GM21515 (cell line): ENCODE data around the gene RPSA.
"Not testable (repeated sequence)": the region's sequence is repeated elsewhere in the genome, so short reads cannot be mapped to it uniquely, and the experiment has no call there.

Source experiments
- ATAC-seq: cut with Tn5 transposase; IDR thresholded peaks from one replicate; pipeline ENCODE4 v1.9.1; 2021; ENCODE audit not compliant: unreplicated experiment

The RPSA gene

GRCh38 chr3:39453872-39454271, 47.4 kb downstream of the RPSA start:
- ATAC-seq, result not testable (repeated sequence)

DNA sequence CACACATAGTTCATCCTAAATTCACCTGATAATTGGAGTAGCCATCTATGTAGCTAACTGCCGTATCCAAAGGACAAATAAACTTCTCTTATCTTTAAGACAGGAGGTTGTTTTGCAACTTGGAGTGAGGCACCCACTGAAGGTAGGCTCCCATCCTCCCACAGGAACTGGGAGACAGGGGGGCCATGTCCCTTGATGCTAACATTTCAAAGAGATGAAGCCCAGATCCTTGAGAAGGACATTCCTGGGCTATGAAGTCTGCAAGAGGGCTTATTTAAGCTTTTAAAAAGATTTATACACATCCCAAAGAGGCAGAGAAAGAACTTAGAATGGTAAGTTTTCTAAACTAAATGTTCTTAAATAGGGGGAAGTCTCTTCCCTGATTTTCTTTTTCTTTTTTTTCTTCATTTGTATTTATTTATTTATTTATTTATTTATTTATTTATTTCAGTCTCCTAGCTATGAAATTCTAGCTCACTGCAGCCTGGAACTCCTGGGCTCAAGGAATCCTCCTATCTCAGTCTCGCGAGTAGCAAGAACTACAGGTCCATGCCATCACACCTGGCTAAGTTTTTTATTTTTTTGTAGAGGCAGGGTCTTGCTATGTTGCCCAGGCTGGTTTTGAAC, 48.2 kb downstream of the RPSA start:
- no peak for ATAC-seq

- no peak for ATAC-seq
Observed at GRCh38 chr3:39456159-39456558, 49.6 kb downstream of the RPSA start.

DNA sequence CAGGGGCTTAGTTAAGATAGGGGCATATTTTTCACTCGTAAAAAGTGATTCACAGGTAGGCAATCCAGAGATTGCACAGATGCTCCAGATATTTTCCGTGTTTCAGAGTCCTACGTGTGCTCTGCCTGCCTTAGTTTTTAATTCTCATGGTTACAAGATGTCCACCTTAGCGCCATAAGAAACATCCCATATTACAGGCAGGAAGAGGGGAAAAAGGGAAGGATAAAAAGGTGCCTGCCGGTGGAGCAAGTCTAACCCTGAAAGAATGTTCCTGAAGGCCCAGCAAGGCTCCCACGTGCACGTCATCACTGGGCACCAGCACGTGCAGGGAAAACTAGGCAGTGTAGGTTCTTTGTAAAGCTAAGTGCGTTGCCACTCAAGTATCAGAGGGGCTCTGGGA, 50.8 kb downstream of the RPSA start:
- ATAC-seq, result no peak

- ATAC-seq, result not testable (repeated sequence)
Observed at GRCh38 chr3:39458579-39458978, 52.1 kb downstream of the RPSA start.

DNA sequence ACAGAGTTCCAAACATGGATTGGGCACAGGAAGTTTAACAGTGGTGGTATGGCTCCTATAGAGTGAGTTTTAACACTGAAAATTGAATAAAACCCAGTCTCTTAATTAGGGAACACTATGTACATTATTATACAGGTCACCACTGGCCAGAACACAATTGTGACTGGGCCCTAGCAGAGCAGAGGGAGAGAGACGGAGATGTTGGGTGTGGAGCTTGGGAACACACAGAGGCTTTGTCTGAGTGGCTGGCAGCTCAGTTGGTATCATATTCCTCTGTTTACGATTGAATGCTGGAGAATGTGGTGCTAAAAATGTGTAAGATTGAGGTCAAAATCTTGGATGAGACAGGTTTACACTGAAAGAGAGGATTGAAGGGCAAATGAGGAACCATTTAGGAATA, 54.2 kb downstream of the RPSA start:
- ATAC-seq, result no peak
